BLaER1 treated with 17β-estradiol and CSF1 and Interleukin-3, amounts not matched to agents 10 nM and 100 nM (cell line): Measurements from ENCODE around the gene C19orf47.
A peak's percentile ranks its signal among the peaks of the same experiment; 100 is the strongest.

Experiments used
- H3K27ac ChIP-seq, 11 experiments: shearing (Covaris generic); formaldehyde crosslinking; 2 replicates each; pipeline ENCODE4 v1.8.1; 2022
- H3K27me3 ChIP-seq, 11 experiments: shearing (Covaris generic); formaldehyde crosslinking; 2 replicates each; pipeline ENCODE4 v1.8.1; 2022
- H3K36me3 ChIP-seq, 11 experiments: shearing (Covaris generic); formaldehyde crosslinking; 2 replicates each; pipeline ENCODE4 v1.8.1; 2022
- H3K4me1 ChIP-seq, 10 experiments: shearing (Covaris generic); formaldehyde crosslinking; 2 replicates each; pipeline ENCODE4 v1.8.1; 2022
- H3K4me2 ChIP-seq, 11 experiments: shearing (Covaris generic); formaldehyde crosslinking; 2 replicates each; pipeline ENCODE4 v1.8.1; 2022
- H3K4me3 ChIP-seq, 10 experiments: shearing (Covaris generic); formaldehyde crosslinking; 2 replicates each; pipeline ENCODE4 v1.8.1; 2022
- H3K9ac ChIP-seq, 11 experiments: shearing (Covaris generic); formaldehyde crosslinking; 2 replicates each; pipeline ENCODE4 v1.8.1; 2022
- H3K9me3 ChIP-seq, 11 experiments: shearing (Covaris generic); formaldehyde crosslinking; replicated peaks in 1 of 11; 2 replicates each; pipeline ENCODE4 v1.8.1; 2022
- H4K20me1 ChIP-seq, 11 experiments: shearing (Covaris generic); formaldehyde crosslinking; 2 replicates each; pipeline ENCODE4 v1.8.1; 2022
- Cebpa-rat ChIP-seq, 11 experiments: shearing (Covaris generic); IDR thresholded peaks; 2 replicates each; pipeline ENCODE4 v1.8.1; 2022

C19orf47 gene

DNA sequence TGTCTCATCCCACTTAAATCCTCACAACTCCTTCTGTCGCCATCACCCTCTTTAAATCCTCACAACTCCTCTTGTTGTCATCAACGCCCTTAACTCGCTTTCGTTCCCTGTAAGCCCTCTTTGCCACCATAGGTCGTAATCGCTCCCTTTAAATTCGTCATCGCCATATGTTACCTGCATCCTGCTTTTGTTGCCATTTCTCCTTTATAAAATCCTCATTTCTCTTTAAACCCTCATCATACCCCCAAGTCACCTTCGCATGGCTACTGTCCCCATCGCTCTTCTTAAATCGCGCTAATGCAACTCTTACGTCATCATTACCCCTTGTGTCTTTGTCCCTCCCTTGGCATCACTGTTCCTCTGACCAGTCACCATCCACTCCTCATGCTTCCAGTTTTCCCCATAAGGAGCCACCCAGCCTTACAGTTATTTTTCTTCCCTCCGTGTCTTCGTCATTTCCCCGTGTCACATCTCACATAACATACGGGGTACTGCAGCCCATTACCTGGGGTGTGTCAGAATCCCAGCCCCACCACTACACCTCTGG lies 837 bp upstream of the C19orf47 start:
- Histone ChIP-seq H3K4me3 (peak overlapping the region; percentile 73 to 84 (median 78)), H3K4me1 (peaks cover 19 to 42% (median 22%) of the 10 kb centered on the region in 10 experiments), H3K9ac (peak overlapping the region; percentile 76 to 87 (median 84)), H4K20me1 (peaks cover 0 to 8% (median 0%) of the 10 kb centered on the region in 11 experiments; a peak in 5 of 22 replicates), H3K27ac (peak overlapping the region; percentile 44 to 84 (median 62); a peak in 21 of 22 replicates), H3K36me3 (peaks cover 0 to 5% (median 0%) of the 10 kb centered on the region in 11 experiments; a peak in 3 of 22 replicates), H3K27me3 (no peaks in the 10 kb centered on the region), H3K4me2 (peak overlapping the region; percentile 79 to 96 (median 93)), H3K9me3 (no peaks in the 10 kb centered on the region)
- peak in 1 of 11 experiments; percentile 15; a peak in 1 of 22 replicates for TF ChIP-seq Cebpa-rat (IDR thresholded peaks at IDR 0.05)

DNA sequence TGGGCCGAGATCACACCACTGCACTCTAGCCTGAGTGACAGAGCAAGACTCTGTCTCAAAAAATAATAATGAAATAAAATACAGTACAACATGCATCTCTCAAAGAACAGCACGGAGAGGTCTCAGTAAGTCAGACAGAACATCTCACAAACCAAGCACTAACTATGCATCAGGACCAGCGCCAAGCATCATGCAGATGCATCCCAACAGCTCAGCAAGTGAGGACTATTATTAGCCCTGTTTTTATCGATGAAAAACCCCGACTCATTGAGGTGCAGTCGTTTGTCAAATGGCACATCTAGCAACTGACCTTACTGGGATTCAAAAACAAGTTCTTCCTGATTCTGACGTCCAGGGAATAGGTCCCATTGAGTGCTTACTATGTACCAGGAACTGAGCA lies 3.8 kb downstream of the C19orf47 start:
- H3K9ac ChIP-seq = peak overlapping the region in 1 of 11 experiments; percentile 37; a peak in 1 of 22 replicates
- no peaks in the 10 kb centered on the region for H3K27me3 ChIP-seq
- TF ChIP-seq Cebpa-rat (IDR thresholded peaks at IDR 0.05) = no peak

GRCh38 chr19:40342644-40343311 lies 5.4 kb downstream of the C19orf47 start:
- Histone ChIP-seq H3K27me3 (no peaks in the 10 kb centered on the region), H3K9ac (no peak overlapping the region), H3K4me3 (no peak overlapping the region), H4K20me1 (peaks cover 0 to 25% (median 9%) of the 10 kb centered on the region in 11 experiments; a peak in 11 of 22 replicates), H3K9me3 (no peaks in the 10 kb centered on the region), H3K27ac (peak overlapping the region in 2 of 11 experiments; percentile 36 to 43; a peak in 3 of 22 replicates), H3K36me3 (peaks cover 19 to 54% (median 32%) of the 10 kb centered on the region in 11 experiments; a peak in 21 of 22 replicates), H3K4me1 (peaks cover 10 to 46% (median 15%) of the 10 kb centered on the region in 10 experiments; a peak in 18 of 20 replicates), H3K4me2 (peak overlapping the region in 3 of 11 experiments; percentile 51 to 87 (median 61); a peak in 6 of 22 replicates)
- TF ChIP-seq Cebpa-rat (IDR thresholded peaks at IDR 0.05) = no peak

More for the DNA sequence above, 3.8 kb downstream of the C19orf47 start:
- H3K9me3 ChIP-seq = no peaks in the 10 kb centered on the region
- H3K4me1 ChIP-seq = peaks cover 17 to 50% (median 21%) of the 10 kb centered on the region in 10 experiments
- 0 out of 22 replicates have a peak overlapping the region, but pooled peaks of 1 of the 11 experiments have one; percentile 1 for H3K27ac ChIP-seq
- H3K4me2 ChIP-seq = peak overlapping the region in 4 of 11 experiments; percentile 6 to 13 (median 9); a peak in 3 of 22 replicates
- H3K36me3 ChIP-seq = peaks cover 6 to 43% (median 25%) of the 10 kb centered on the region in 11 experiments; a peak in 18 of 22 replicates
- H3K4me3 ChIP-seq = no peak overlapping the region
- peaks cover 0 to 25% (median 9%) of the 10 kb centered on the region in 11 experiments; a peak in 11 of 22 replicates for H4K20me1 ChIP-seq

GRCh38 chr19:40341601-40342482 lies 6.4 kb downstream of the C19orf47 start:
- no peak overlapping the region for H3K4me3 ChIP-seq
- H3K9ac ChIP-seq = 0 out of 22 replicates have a peak overlapping the region, but pooled peaks of 2 of the 11 experiments have one; percentile 2 to 27
- H3K36me3 ChIP-seq = peaks cover 22 to 63% (median 34%) of the 10 kb centered on the region in 11 experiments; a peak in 21 of 22 replicates

GRCh38 chr19:40339018-40339728 lies 9.0 kb downstream of the C19orf47 start:
- Histone ChIP-seq H3K36me3 (peaks cover 42 to 86% (median 57%) of the 10 kb centered on the region in 11 experiments), H4K20me1 (peaks cover 0 to 33% (median 14%) of the 10 kb centered on the region in 11 experiments; a peak in 12 of 22 replicates), H3K4me3 (no peak overlapping the region), H3K9ac (no peak overlapping the region), H3K27me3 (no peaks in the 10 kb centered on the region), H3K4me2 (no peak overlapping the region), H3K9me3 (peaks cover 0 to 11% (median 0%) of the 10 kb centered on the region in 11 experiments; a peak in 8 of 22 replicates), H3K27ac (no peak overlapping the region), H3K4me1 (peaks cover 0 to 25% (median 6%) of the 10 kb centered on the region in 10 experiments; a peak in 12 of 20 replicates)
- peak in 1 of 11 experiments; percentile 13; a peak in 1 of 22 replicates for TF ChIP-seq Cebpa-rat (IDR thresholded peaks at IDR 0.05)

More at GRCh38 chr19:40341601-40342482, 6.4 kb downstream of the C19orf47 start:
- Histone ChIP-seq H3K4me2 (peak overlapping the region in 2 of 11 experiments; percentile 61 to 87; a peak in 4 of 22 replicates), H4K20me1 (peaks cover 0 to 26% (median 13%) of the 10 kb centered on the region in 11 experiments; a peak in 12 of 22 replicates), H3K4me1 (peaks cover under 1 to 38% (median 6%) of the 10 kb centered on the region in 10 experiments; a peak in 17 of 20 replicates), H3K9me3 (no peaks in the 10 kb centered on the region), H3K27ac (no peak overlapping the region), H3K27me3 (no peaks in the 10 kb centered on the region)
- TF ChIP-seq Cebpa-rat (IDR thresholded peaks at IDR 0.05) = no peak

- no peak overlapping the region for H3K4me3 ChIP-seq
- H3K4me1 ChIP-seq = peaks cover 0 to 11% (median 5%) of the 10 kb centered on the region in 10 experiments; a peak in 11 of 20 replicates
- H3K27ac ChIP-seq = no peak overlapping the region
- H3K9me3 ChIP-seq = peaks cover 0 to 11% (median 0%) of the 10 kb centered on the region in 11 experiments; a peak in 8 of 22 replicates
- H3K36me3 ChIP-seq = peaks cover 58 to 91% (median 68%) of the 10 kb centered on the region in 11 experiments
- TF ChIP-seq Cebpa-rat (IDR thresholded peaks at IDR 0.05) = no peak
- peak overlapping the region in 2 of 11 experiments; percentile 9 to 31; a peak in 1 of 22 replicates for H3K9ac ChIP-seq
- H3K27me3 ChIP-seq = no peaks in the 10 kb centered on the region
- peaks cover 0 to 24% (median 12%) of the 10 kb centered on the region in 11 experiments; a peak in 11 of 22 replicates for H4K20me1 ChIP-seq
- H3K4me2 ChIP-seq = no peak overlapping the region
Observed at GRCh38 chr19:40337594-40337993, 10.6 kb downstream of the C19orf47 start.

GRCh38 chr19:40337107-40337506 lies 11.1 kb downstream of the C19orf47 start:
- Histone ChIP-seq H3K27ac (no peak overlapping the region), H3K4me1 (peaks cover 0 to 8% (median 4%) of the 10 kb centered on the region in 10 experiments; a peak in 8 of 20 replicates), H3K9ac (no peak overlapping the region), H3K36me3 (peaks cover 63 to 96% (median 71%) of the 10 kb centered on the region in 11 experiments), H3K27me3 (no peaks in the 10 kb centered on the region), H3K4me2 (no peak overlapping the region), H3K9me3 (peaks cover 0 to 11% (median 0%) of the 10 kb centered on the region in 11 experiments; a peak in 8 of 22 replicates), H4K20me1 (peaks cover 0 to 20% (median 7%) of the 10 kb centered on the region in 11 experiments; a peak in 9 of 22 replicates), H3K4me3 (no peak overlapping the region)
- TF ChIP-seq Cebpa-rat (IDR thresholded peaks at IDR 0.05) = no peak
